Measurements from ENCODE around the gene HK2.
A peak's percentile ranks its signal among the peaks of the same experiment; 100 is the strongest.
"Not testable (repeated sequence)": the region's sequence is repeated elsewhere in the genome, so short reads cannot be mapped to it uniquely, and the experiment has no call there.

Gene HK2

GRCh38 chr2:74896232-74896631 lies 62.3 kb downstream of the HK2 start:
- no peak for DNase-seq (ENCODE audit: low read depth)

- DNase-seq (ENCODE audit: low read depth), result not testable (repeated sequence)
Observed at GRCh38 chr2:74900225-74900624, 66.3 kb downstream of the HK2 start.

- no peak for DNase-seq (ENCODE audit: low read depth)
Observed at GRCh38 chr2:74902281-74902860, 68.4 kb downstream of the HK2 start.

- DNase-seq (ENCODE audit: low read depth), result no peak
Observed at GRCh38 chr2:74906395-74906794, 72.5 kb downstream of the HK2 start.

- not testable (repeated sequence) for DNase-seq (ENCODE audit: low read depth)
Observed at GRCh38 chr2:74907560-74907959, 73.6 kb downstream of the HK2 start.

- DNase-seq (ENCODE audit: low read depth), result no peak
Observed at GRCh38 chr2:74908748-74909444, 75.0 kb downstream of the HK2 start.

GRCh38 chr2:74910245-74910644 lies 76.3 kb downstream of the HK2 start:
- DNase-seq (ENCODE audit: low read depth), result no peak

- DNase-seq (ENCODE audit: low read depth), result no peak
Observed at GRCh38 chr2:74911061-74911460, 77.1 kb downstream of the HK2 start.

GRCh38 chr2:74915743-74916142 lies 81.8 kb downstream of the HK2 start:
- DNase-seq (ENCODE audit: low read depth), result no peak

- no peak for DNase-seq (ENCODE audit: low read depth)
Observed at GRCh38 chr2:74916394-74916793, 82.5 kb downstream of the HK2 start.

GRCh38 chr2:74917702-74918619 lies 84.0 kb downstream of the HK2 start:
- no peak for DNase-seq (ENCODE audit: low read depth)

GRCh38 chr2:74919827-74920226 lies 85.9 kb downstream of the HK2 start:
- peak; percentile 48 for DNase-seq (ENCODE audit: low read depth)

- no peak for DNase-seq (ENCODE audit: low read depth)
Observed at GRCh38 chr2:74921236-74921736, 87.4 kb downstream of the HK2 start.

GRCh38 chr2:74922592-74923227 lies 88.8 kb downstream of the HK2 start:
- no peak for DNase-seq (ENCODE audit: low read depth)

- no peak for DNase-seq (ENCODE audit: low read depth)
Observed at GRCh38 chr2:74924463-74925265, 90.7 kb downstream of the HK2 start.

GRCh38 chr2:74925361-74925786 lies 91.4 kb downstream of the HK2 start:
- no peak for DNase-seq (ENCODE audit: low read depth)

GRCh38 chr2:74927621-74928020 lies 93.7 kb downstream of the HK2 start:
- DNase-seq (ENCODE audit: low read depth), result no peak

- DNase-seq (ENCODE audit: low read depth), result no peak
Observed at GRCh38 chr2:74930811-74931486, 97.0 kb downstream of the HK2 start.

GRCh38 chr2:74931940-74932339 lies 98.0 kb downstream of the HK2 start:
- DNase-seq (ENCODE audit: low read depth), result no peak

- DNase-seq (ENCODE audit: low read depth), result no peak
Observed at GRCh38 chr2:74935975-74936391, 102.1 kb downstream of the HK2 start.

All from stimulated activated CD8-positive, alpha-beta memory T cell treated with anti-CD3 and anti-CD28 coated beads, Interleukin-15, amount 100 ng/mL, for 1 hour (primary cell).